Activated naive CD8-positive, alpha-beta T cell (primary cell): Measurements from ENCODE around the gene CBX4.

ENCODE experiments used
- H3K27ac Mint-ChIP-seq: one replicate; pipeline ENCODE4 v1.8.0; 2021; ENCODE audit warnings: mixed read lengths
- H3K27me3 Mint-ChIP-seq: one replicate; pipeline ENCODE4 v1.8.0; 2021; ENCODE audit warnings: mixed read lengths
- H3K36me3 Mint-ChIP-seq: one replicate; pipeline ENCODE4 v1.8.0; 2021; ENCODE audit warnings: mixed read lengths
- H3K4me1 Mint-ChIP-seq: one replicate; pipeline ENCODE4 v1.8.0; 2021; ENCODE audit warnings: low read depth, mixed read lengths
- H3K4me3 Mint-ChIP-seq: one replicate; pipeline ENCODE4 v1.8.0; 2021; ENCODE audit warnings: mild to moderate bottlenecking, mixed read lengths
- H3K9me3 Mint-ChIP-seq: one replicate; pipeline ENCODE4 v1.8.0; 2021; ENCODE audit warnings: low read depth, mixed read lengths

The CBX4 gene

GRCh38 chr17:79831265-79832217 lies 7.7 kb downstream of the CBX4 start:
- Mint-ChIP-seq H3K4me1 (peaks cover 18% of the 10 kb centered on the region), H3K36me3 (peaks cover 5% of the 10 kb centered on the region), H3K27ac (no peak overlapping the region), H3K4me3 (no peak overlapping the region), H3K27me3 (no peaks in the 10 kb centered on the region), H3K9me3 (no peaks in the 10 kb centered on the region)

GRCh38 chr17:79830763-79831264 lies 8.4 kb downstream of the CBX4 start:
- Mint-ChIP-seq H3K36me3 (peaks cover 5% of the 10 kb centered on the region), H3K9me3 (no peaks in the 10 kb centered on the region), H3K27me3 (no peaks in the 10 kb centered on the region), H3K27ac (no peak overlapping the region), H3K4me3 (no peak overlapping the region), H3K4me1 (peaks cover 23% of the 10 kb centered on the region)

DNA sequence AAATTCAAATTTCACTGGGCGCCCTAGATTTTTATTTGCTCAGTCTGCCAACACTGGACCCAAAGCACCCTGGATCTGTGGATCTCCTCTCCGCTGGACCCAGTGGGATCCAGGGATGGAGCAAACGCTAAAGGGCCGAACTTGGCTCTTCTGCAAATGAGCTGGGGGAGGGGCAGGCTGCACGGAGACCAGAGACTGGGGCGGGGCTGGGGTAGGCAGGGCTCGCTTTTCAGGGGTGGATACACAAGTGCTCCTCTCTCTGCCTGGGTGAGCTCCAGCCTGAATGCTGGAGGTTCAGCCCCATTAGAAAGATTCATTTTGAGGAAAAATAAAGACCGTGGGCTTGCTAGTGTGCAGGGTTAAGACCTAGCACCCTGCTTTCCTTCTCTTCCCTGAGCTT lies 8.9 kb downstream of the CBX4 start:
- H3K9me3 Mint-ChIP-seq, result no peaks in the 10 kb centered on the region
- H3K36me3 Mint-ChIP-seq, result peaks cover 5% of the 10 kb centered on the region
- peaks cover 20% of the 10 kb centered on the region for H3K4me1 Mint-ChIP-seq
- H3K27me3 Mint-ChIP-seq, result no peaks in the 10 kb centered on the region
- no peak overlapping the region for H3K27ac Mint-ChIP-seq
- no peak overlapping the region for H3K4me3 Mint-ChIP-seq

DNA sequence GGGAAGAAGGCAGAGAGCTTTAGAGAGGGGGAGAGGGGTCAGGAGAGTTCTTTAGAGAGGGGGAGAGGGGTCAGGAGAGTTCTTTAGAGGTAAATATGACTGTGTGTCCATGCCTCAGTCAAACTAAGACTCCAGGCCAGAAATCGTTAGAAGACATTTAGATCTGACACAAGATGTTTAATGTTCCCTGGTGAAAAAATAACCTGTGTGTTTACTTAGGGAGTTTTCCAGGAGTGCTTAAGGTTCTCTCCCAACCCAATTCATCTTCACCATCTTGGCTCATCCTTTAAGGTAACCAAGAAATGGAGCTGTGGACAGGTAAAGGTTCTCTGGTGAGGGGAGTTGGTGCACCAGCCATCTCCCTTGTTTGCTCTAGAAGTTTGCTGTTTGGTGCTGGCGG lies 9.8 kb downstream of the CBX4 start:
- Mint-ChIP-seq H3K9me3 (no peaks in the 10 kb centered on the region), H3K27ac (no peak overlapping the region), H3K4me1 (peaks cover 15% of the 10 kb centered on the region), H3K4me3 (no peak overlapping the region), H3K36me3 (peaks cover 2% of the 10 kb centered on the region), H3K27me3 (no peaks in the 10 kb centered on the region)

GRCh38 chr17:79829004-79829403 lies 10.2 kb downstream of the CBX4 start:
- Mint-ChIP-seq H3K9me3 (no peaks in the 10 kb centered on the region), H3K36me3 (peaks cover 2% of the 10 kb centered on the region), H3K27ac (no peak overlapping the region), H3K27me3 (peaks cover 1% of the 10 kb centered on the region), H3K4me1 (peaks cover 15% of the 10 kb centered on the region), H3K4me3 (no peak overlapping the region)

- peaks cover 10% of the 10 kb centered on the region for H3K4me1 Mint-ChIP-seq
- H3K36me3 Mint-ChIP-seq, result no peaks in the 10 kb centered on the region
- H3K9me3 Mint-ChIP-seq, result no peaks in the 10 kb centered on the region
- H3K4me3 Mint-ChIP-seq, result no peak overlapping the region
- no peak overlapping the region for H3K27ac Mint-ChIP-seq
- peaks cover 1% of the 10 kb centered on the region for H3K27me3 Mint-ChIP-seq
Observed at GRCh38 chr17:79826841-79827578, 12.2 kb downstream of the CBX4 start.

GRCh38 chr17:79826204-79826680 lies 13.0 kb downstream of the CBX4 start:
- H3K4me3 Mint-ChIP-seq, result no peak overlapping the region
- no peaks in the 10 kb centered on the region for H3K36me3 Mint-ChIP-seq
- H3K27me3 Mint-ChIP-seq, result peaks cover 1% of the 10 kb centered on the region
- no peaks in the 10 kb centered on the region for H3K9me3 Mint-ChIP-seq
- no peak overlapping the region for H3K27ac Mint-ChIP-seq
- H3K4me1 Mint-ChIP-seq, result peaks cover 10% of the 10 kb centered on the region

GRCh38 chr17:79825580-79825921 lies 13.7 kb downstream of the CBX4 start:
- Mint-ChIP-seq H3K9me3 (no peaks in the 10 kb centered on the region), H3K27ac (no peak overlapping the region), H3K36me3 (no peaks in the 10 kb centered on the region), H3K4me3 (no peak overlapping the region), H3K27me3 (peaks cover 1% of the 10 kb centered on the region), H3K4me1 (peaks cover 10% of the 10 kb centered on the region)

- no peaks in the 10 kb centered on the region for H3K9me3 Mint-ChIP-seq
- H3K36me3 Mint-ChIP-seq, result no peaks in the 10 kb centered on the region
- H3K4me3 Mint-ChIP-seq, result no peak overlapping the region
- peaks cover 1% of the 10 kb centered on the region for H3K27me3 Mint-ChIP-seq
- no peak overlapping the region for H3K27ac Mint-ChIP-seq
- peaks cover 10% of the 10 kb centered on the region for H3K4me1 Mint-ChIP-seq
Observed at GRCh38 chr17:79824893-79825579, 14.2 kb downstream of the CBX4 start.

- H3K4me1 Mint-ChIP-seq, result peaks cover 9% of the 10 kb centered on the region
- no peaks in the 10 kb centered on the region for H3K9me3 Mint-ChIP-seq
- no peaks in the 10 kb centered on the region for H3K36me3 Mint-ChIP-seq
- H3K27ac Mint-ChIP-seq, result no peak overlapping the region
- no peak overlapping the region for H3K4me3 Mint-ChIP-seq
- peaks cover 3% of the 10 kb centered on the region for H3K27me3 Mint-ChIP-seq
Observed at GRCh38 chr17:79824234-79824633, 15.0 kb downstream of the CBX4 start.

GRCh38 chr17:79822583-79823124 lies 16.6 kb downstream of the CBX4 start:
- Mint-ChIP-seq H3K36me3 (no peaks in the 10 kb centered on the region), H3K9me3 (no peaks in the 10 kb centered on the region), H3K4me1 (peaks cover 9% of the 10 kb centered on the region), H3K27ac (no peak overlapping the region), H3K27me3 (peaks cover 3% of the 10 kb centered on the region), H3K4me3 (no peak overlapping the region)

DNA sequence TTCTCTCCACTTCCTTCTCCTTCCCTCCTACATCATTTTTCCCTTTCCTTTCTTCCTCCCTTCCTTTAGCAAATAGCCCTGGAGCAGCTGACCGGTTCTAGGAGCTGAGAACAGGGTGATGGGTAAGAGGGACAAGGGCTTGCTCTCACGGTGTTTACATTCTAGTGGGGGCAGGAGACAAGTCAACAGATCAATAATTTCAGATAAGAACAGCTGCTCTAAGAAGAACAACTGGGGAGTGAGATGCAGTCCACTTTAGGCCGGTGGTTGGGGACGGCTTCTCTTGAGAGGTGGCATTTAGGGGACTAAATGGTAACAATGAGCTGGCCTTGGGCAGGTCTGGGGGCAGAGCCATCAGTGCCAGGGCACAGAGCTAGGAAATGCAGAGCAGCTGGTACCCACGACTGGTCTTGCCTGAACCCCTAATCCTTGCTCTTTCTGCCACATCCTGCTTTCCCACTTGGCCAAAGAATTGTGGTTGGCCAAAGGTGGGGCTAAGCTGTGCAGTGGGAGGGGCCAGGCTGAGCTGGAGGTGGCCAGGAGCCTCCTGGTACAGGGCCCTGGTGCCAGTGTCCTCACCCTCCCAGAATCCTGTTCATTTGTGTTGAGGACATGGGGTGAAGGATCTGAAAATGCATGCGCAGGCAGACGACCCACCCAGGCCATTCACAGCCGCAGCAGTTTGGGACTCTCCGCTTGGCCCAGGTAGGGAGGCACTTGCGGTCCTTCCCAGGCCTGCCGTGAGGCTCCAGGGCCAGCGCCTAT lies 17.7 kb downstream of the CBX4 start:
- Mint-ChIP-seq H3K27me3 (peaks cover 8% of the 10 kb centered on the region), H3K4me1 (peaks cover 6% of the 10 kb centered on the region), H3K4me3 (no peak overlapping the region), H3K36me3 (peaks cover 3% of the 10 kb centered on the region), H3K9me3 (no peaks in the 10 kb centered on the region), H3K27ac (no peak overlapping the region)

GRCh38 chr17:79820959-79821330 lies 18.3 kb downstream of the CBX4 start:
- peaks cover 12% of the 10 kb centered on the region for H3K27me3 Mint-ChIP-seq
- no peak overlapping the region for H3K27ac Mint-ChIP-seq
- peaks cover 4% of the 10 kb centered on the region for H3K4me1 Mint-ChIP-seq
- H3K36me3 Mint-ChIP-seq, result peaks cover 5% of the 10 kb centered on the region
- H3K9me3 Mint-ChIP-seq, result no peaks in the 10 kb centered on the region
- no peak overlapping the region for H3K4me3 Mint-ChIP-seq
